K562 (cell line): ENCODE measurements around the gene GIPC3. TPM values are rescaled to one million over a fixed set of nuclear protein-coding genes. Genes with fewer than 3 reads are reported as not detected.
A peak's percentile ranks its signal among the peaks of the same experiment; 100 is the strongest.

Experiments
- FOS ChIP-seq: IDR thresholded peaks from 3 replicates; pipeline ENCODE4 v1.6.1; 2011; ENCODE audit not compliant: insufficient read length; ENCODE audit errors: extremely low read depth
- GTF2A2 ChIP-seq: IDR thresholded peaks from 2 replicates; pipeline ENCODE4 v1.6.1; 2016; ENCODE audit warnings: mild to moderate bottlenecking, missing genetic modification characterization, missing compliant biosample characterization
- KLF10 ChIP-seq: fragments of 250-450 bp; sonication (Bioruptor Pico); IDR thresholded peaks from 2 replicates; pipeline ENCODE4 v1.6.1; 2021; ENCODE audit warnings: matching md5 sums
- SMAD3 ChIP-seq: fragments of 450-650 bp; formaldehyde crosslinking; conservative IDR thresholded peaks from 2 replicates; pipeline ENCODE4 v1.4.0; 2020; ENCODE audit warnings: mild to moderate bottlenecking
- TBP ChIP-seq: optimal IDR thresholded peaks from 2 replicates; pipeline ENCODE3; 2011; ENCODE audit warnings: low read depth, low read length, improper control_type of control experiment
- TRIM24 ChIP-seq, 2 experiments: fragments of 450-650 bp; IDR thresholded peaks; 2 replicates each; pipeline ENCODE4 v1.6.1; 2016
- TRIM28 ChIP-seq: fragments of 450-650 bp; IDR thresholded peaks from 2 replicates; pipeline ENCODE4 v1.6.1; 2017
- ZNF146 ChIP-seq: IDR thresholded peaks from one replicate; pipeline ENCODE4 v1.6.1; 2018; ENCODE audit warnings: missing compliant biosample characterization; ENCODE audit not compliant: unreplicated experiment
- ZNF282 ChIP-seq: sonication (generic); formaldehyde crosslinking; IDR thresholded peaks from 2 replicates; pipeline ENCODE4 v1.8.1; 2023; ENCODE audit warnings: missing genetic modification reagents
- ZNF431 ChIP-seq: sonication (generic); formaldehyde crosslinking; IDR thresholded peaks from 2 replicates; pipeline ENCODE4 v1.8.0; 2022; ENCODE audit warnings: mild to moderate bottlenecking, missing genetic modification reagents
- ZNF77 ChIP-seq: fragments of 250-450 bp; sonication (Bioruptor Pico); IDR thresholded peaks from 2 replicates; pipeline ENCODE4 v1.5.0; 2020
- polyA plus RNA-seq, 8 experiments: library from polyadenylated mRNA; depleted of rRNA in 4 of 8; stranded (reverse) in 5 of 8; unstranded in 3 of 8; fragments of >200 nt; fragmentation: Nextera tagmentation in 2 of 8; fragmentation: Illumina TruSeq in 1 of 8; extraction: Ambion mirVana in 2 of 8; extraction: Trizol in 1 of 8; gene quantifications; 2 replicates each; pipeline versions ENCODE4 v1.2.1 to v1.2.3, GENCODE V29; 2011 to 2014; ENCODE audit warnings: inconsistent platforms in 1 of 8, missing spikeins in 1 of 8
- total RNA-seq, 7 experiments: library from RNA; depleted of rRNA in 6 of 7; stranded (reverse); fragments of >200 nt in 6 of 7; fragmentation: Illumina TruSeq in 2 of 7; extraction: Trizol in 2 of 7; gene quantifications; 2 replicates each; pipeline versions ENCODE4 v1.2.1 to v1.2.3, GENCODE V29; 2011 to 2021; ENCODE audit warnings: low replicate concordance in 1 of 7
- TF ChIP-seq, protein P1 (sequence below), 2 experiments: fragments of 250-450 bp in 1 of 2; fragments of 450-650 bp in 1 of 2; sonication (Bioruptor Pico) in 1 of 2; IDR thresholded peaks; 2 replicates each; pipeline versions ENCODE4 v1.6.1 to v1.8.0; 2016 to 2021; ENCODE audit warnings: mild to moderate bottlenecking in 2 of 2, moderate library complexity in 2 of 2, missing compliant biosample characterization in 1 of 2, missing genetic modification characterization in 1 of 2
- TF ChIP-seq, protein P2 (sequence below): sonication (generic); formaldehyde crosslinking; IDR thresholded peaks from 2 replicates; pipeline ENCODE4 v1.8.0; 2022; ENCODE audit warnings: missing genetic modification reagents, mild to moderate bottlenecking, borderline replicate concordance
- TF ChIP-seq, protein P3 (sequence below): sonication (generic); formaldehyde crosslinking; IDR thresholded peaks from 2 replicates; pipeline ENCODE4 v1.8.1; 2023; ENCODE audit warnings: mild to moderate bottlenecking, missing genetic modification reagents

Gene GIPC3
- total and polyA plus RNA-seq, 9 of the 15 experiments (the other 6 are each of a cell fraction or from before 2014, with no cell fraction given), result 0.03 to 3.6 (median 1.5) TPM; not detected in 1

DNA sequence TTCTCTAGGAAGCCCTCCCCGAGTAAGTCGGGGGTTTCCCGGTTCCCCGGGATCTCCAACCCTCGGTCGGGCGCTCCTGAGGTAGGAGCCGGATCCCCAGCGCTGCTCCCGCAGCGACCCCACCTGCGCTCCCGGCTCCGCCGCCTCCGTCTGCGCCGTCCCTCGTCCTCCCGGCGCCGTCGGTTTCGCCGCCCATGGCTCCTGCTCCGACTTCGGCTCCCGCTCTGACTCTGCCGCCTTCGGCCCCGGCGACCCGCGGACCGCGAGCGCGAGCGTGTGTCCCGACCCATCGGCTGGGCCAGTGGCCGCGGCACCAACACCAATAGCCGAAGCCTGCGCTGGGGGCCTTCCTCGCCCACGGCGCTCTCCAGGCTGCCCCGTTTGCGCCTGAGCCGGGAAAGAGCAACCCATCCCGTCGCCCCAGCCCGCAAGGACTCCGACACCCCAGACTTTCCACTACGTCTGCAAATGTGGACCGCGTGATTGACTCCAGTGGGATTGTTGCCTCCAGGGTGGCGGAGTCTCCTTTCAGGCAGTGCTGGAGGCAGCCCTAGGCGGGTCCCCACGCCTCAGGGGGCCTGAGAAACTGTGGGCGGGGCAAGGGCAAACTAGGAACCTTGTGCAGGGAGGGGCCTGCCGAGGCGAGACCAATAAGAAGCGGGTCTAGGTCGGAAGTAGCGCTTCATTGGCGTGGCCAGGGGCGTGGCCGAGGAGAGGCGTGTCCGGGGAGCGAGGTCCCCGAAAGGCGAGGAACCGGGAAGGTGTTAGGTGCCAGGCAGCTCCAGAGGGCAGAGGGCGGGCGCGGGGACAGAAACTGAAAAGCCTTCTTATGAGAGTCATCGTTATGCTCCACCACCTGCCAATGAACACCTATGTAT lies 41.4 kb downstream of the GIPC3 start, which contains the start of gene CACTIN (continued):
- TF ChIP-seq SMAD3 (CRISPR knock-in tag) (peak; percentile 81; the same call in 1 of the 2 replicates), ZNF282 (CRISPR knock-in tag) (no peak), ZNF146 (CRISPR knock-in tag) (no peak), KLF10 (CRISPR knock-in tag) (no peak), GTF2A2 (no peak), TRIM28 (no peak), ZNF77 (CRISPR knock-in tag) (no peak), ZNF431 (CRISPR knock-in tag) (peak; percentile 23; the same call in 1 of the 2 replicates), TRIM24 (IDR thresholded peaks at IDR 0.05) (no peak), FOS (peak; percentile 71), TBP (peak; percentile 74)
- TF ChIP-seq, protein P1, sequence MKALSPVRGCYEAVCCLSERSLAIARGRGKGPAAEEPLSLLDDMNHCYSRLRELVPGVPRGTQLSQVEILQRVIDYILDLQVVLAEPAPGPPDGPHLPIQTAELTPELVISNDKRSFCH (CRISPR knock-in tag; IDR thresholded peaks at IDR 0.05), result no peak
- TF ChIP-seq, protein P1 (tag; IDR thresholded peaks at IDR 0.05), result peak; percentile 70
- TF ChIP-seq, protein P2, sequence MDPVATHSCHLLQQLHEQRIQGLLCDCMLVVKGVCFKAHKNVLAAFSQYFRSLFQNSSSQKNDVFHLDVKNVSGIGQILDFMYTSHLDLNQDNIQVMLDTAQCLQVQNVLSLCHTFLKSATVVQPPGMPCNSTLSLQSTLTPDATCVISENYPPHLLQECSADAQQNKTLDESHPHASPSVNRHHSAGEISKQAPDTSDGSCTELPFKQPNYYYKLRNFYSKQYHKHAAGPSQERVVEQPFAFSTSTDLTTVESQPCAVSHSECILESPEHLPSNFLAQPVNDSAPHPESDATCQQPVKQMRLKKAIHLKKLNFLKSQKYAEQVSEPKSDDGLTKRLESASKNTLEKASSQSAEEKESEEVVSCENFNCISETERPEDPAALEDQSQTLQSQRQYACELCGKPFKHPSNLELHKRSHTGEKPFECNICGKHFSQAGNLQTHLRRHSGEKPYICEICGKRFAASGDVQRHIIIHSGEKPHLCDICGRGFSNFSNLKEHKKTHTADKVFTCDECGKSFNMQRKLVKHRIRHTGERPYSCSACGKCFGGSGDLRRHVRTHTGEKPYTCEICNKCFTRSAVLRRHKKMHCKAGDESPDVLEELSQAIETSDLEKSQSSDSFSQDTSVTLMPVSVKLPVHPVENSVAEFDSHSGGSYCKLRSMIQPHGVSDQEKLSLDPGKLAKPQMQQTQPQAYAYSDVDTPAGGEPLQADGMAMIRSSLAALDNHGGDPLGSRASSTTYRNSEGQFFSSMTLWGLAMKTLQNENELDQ (CRISPR knock-in tag), result peak; percentile 55; the same call in 1 of the 2 replicates
- TF ChIP-seq, protein P3, sequence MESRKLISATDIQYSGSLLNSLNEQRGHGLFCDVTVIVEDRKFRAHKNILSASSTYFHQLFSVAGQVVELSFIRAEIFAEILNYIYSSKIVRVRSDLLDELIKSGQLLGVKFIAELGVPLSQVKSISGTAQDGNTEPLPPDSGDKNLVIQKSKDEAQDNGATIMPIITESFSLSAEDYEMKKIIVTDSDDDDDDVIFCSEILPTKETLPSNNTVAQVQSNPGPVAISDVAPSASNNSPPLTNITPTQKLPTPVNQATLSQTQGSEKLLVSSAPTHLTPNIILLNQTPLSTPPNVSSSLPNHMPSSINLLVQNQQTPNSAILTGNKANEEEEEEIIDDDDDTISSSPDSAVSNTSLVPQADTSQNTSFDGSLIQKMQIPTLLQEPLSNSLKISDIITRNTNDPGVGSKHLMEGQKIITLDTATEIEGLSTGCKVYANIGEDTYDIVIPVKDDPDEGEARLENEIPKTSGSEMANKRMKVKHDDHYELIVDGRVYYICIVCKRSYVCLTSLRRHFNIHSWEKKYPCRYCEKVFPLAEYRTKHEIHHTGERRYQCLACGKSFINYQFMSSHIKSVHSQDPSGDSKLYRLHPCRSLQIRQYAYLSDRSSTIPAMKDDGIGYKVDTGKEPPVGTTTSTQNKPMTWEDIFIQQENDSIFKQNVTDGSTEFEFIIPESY, result peak; percentile 82
